Activated CD4-positive, alpha-beta T cell treated with anti-CD3 and anti-CD28 coated beads, Interleukin-2, amount 50 U/mL, for 24 hours (primary cell): ENCODE data around the gene CHSY3.

Source experiments
- DNase-seq, 2 donors: peaks; one replicate each; pipeline ENCODE4 v3.0.0-alpha.2; 2020; ENCODE audit warnings: low read depth in 1 of 2, low spot score in 1 of 2

Gene CHSY3

GRCh38 chr5:130021876-130022275 lies 117.6 kb downstream of the CHSY3 start:
- DNase-seq: no peak

- DNase-seq: no peak
Observed at GRCh38 chr5:130023604-130024003, 119.3 kb downstream of the CHSY3 start.

- no peak for DNase-seq
Observed at GRCh38 chr5:130024006-130024405, 119.7 kb downstream of the CHSY3 start.

GRCh38 chr5:130025511-130025910 lies 121.2 kb downstream of the CHSY3 start:
- no peak for DNase-seq

GRCh38 chr5:130032807-130033206 lies 128.5 kb downstream of the CHSY3 start:
- DNase-seq: no peak

GRCh38 chr5:130034566-130035210 lies 130.4 kb downstream of the CHSY3 start:
- no peak for DNase-seq

GRCh38 chr5:130035388-130035787 lies 131.1 kb downstream of the CHSY3 start:
- DNase-seq: no peak

- no peak for DNase-seq
Observed at GRCh38 chr5:130037905-130038304, 133.6 kb downstream of the CHSY3 start.

GRCh38 chr5:130043834-130044233 lies 139.6 kb downstream of the CHSY3 start:
- no peak for DNase-seq

- no peak for DNase-seq
Observed at GRCh38 chr5:130045334-130045733, 141.1 kb downstream of the CHSY3 start.

- DNase-seq: no peak
Observed at GRCh38 chr5:130050585-130050984, 146.3 kb downstream of the CHSY3 start.

GRCh38 chr5:130052752-130053151 lies 148.5 kb downstream of the CHSY3 start:
- no peak for DNase-seq

GRCh38 chr5:130055572-130055971 lies 151.3 kb downstream of the CHSY3 start:
- no peak for DNase-seq

GRCh38 chr5:130061746-130062145 lies 157.5 kb downstream of the CHSY3 start:
- no peak for DNase-seq

GRCh38 chr5:130063603-130064002 lies 159.3 kb downstream of the CHSY3 start:
- no peak for DNase-seq

GRCh38 chr5:130064484-130064883 lies 160.2 kb downstream of the CHSY3 start:
- no peak for DNase-seq

- DNase-seq: no peak
Observed at GRCh38 chr5:130065617-130066016, 161.4 kb downstream of the CHSY3 start.

- DNase-seq: no peak
Observed at GRCh38 chr5:130066644-130067043, 162.4 kb downstream of the CHSY3 start.

- DNase-seq: no peak
Observed at GRCh38 chr5:130067364-130067763, 163.1 kb downstream of the CHSY3 start.

GRCh38 chr5:130068101-130068500 lies 163.8 kb downstream of the CHSY3 start:
- DNase-seq: no peak

GRCh38 chr5:130068988-130069387 lies 164.7 kb downstream of the CHSY3 start:
- no peak for DNase-seq

- DNase-seq: no peak
Observed at GRCh38 chr5:130074820-130075219, 170.6 kb downstream of the CHSY3 start.

GRCh38 chr5:130077007-130077406 lies 172.7 kb downstream of the CHSY3 start:
- no peak for DNase-seq

- no peak for DNase-seq
Observed at GRCh38 chr5:130078661-130079060, 174.4 kb downstream of the CHSY3 start.
